GM12878 (cell line): ENCODE measurements around the gene TTC39A. TPM values are rescaled to one million over a fixed set of nuclear protein-coding genes. Genes with fewer than 3 reads are reported as not detected.

Experiments used
- ATAC-seq: fragments of 200-7000 bp; cut with Tn5 transposase; 3 replicates; pipeline ENCODE4 v1.9.1; 2020; ENCODE audit warnings: mild to moderate bottlenecking, moderate library complexity
- BruUV-seq: library from RNA; stranded (reverse); fragments of 400-500 nt; replicated peaks from 2 replicates; lab custom pipeline; 2021; lab: Mats Ljungman, UMichigan
- CTCF ChIA-PET: fragments of 300-600 bp; sonication (Branson Sonifier 250); formaldehyde crosslinking; extraction: SDS; loops from one replicate; lab custom pipeline; 2021; ENCODE audit warnings: inconsistent platforms; lab: Yijun Ruan, JAX
- POLR2A ChIA-PET: fragments of 350-600 bp; formaldehyde crosslinking; extraction: SDS; loops from one replicate; lab custom pipeline; 2021; ENCODE audit warnings: inconsistent platforms; lab: Charles Lee
- RAD21 ChIA-PET: fragments of 300-600 bp; sonication (Branson Sonifier 250); formaldehyde crosslinking; loops from one replicate; lab custom pipeline; 2023; ENCODE audit warnings: antibody characterized with exemption; ENCODE audit not compliant: unreplicated experiment; lab: Charles Lee
- SMC1A ChIA-PET: fragments of 300-600 bp; sonication (Branson Sonifier 250); formaldehyde crosslinking; loops from one replicate; lab custom pipeline; 2023; ENCODE audit not compliant: unreplicated experiment, uncharacterized antibody; lab: Charles Lee
- DNase-seq: peaks from one replicate; pipeline ENCODE4 v3.0.0-alpha.2; 2011; ENCODE audit warnings: low read depth, low spot score
- FAIRE-seq: peaks from 3 replicates; lab custom pipeline; 2011; peaks lifted over from hg19 to GRCh38; lab: Jason Lieb, UNC
- H2AFZ ChIP-seq: 2 replicates; pipeline ENCODE4 v1.6.0; 2011; ENCODE audit warnings: low read depth, low read length, control low read depth; ENCODE audit not compliant: control insufficient read depth
- H3K27ac ChIP-seq: 2 replicates; pipeline ENCODE4 v1.5.1; 2011; ENCODE audit warnings: control low read depth; ENCODE audit not compliant: control insufficient read depth, insufficient read depth
- H3K27me3 ChIP-seq, 2 experiments: replicated peaks in 1 of 2; 2 replicates each; pipeline versions ENCODE4 v1.6.0 to v1.6.1; 2011; ENCODE audit warnings: low read length in 1 of 2; ENCODE audit not compliant: control insufficient read depth in 2 of 2, insufficient read depth in 2 of 2
- H3K36me3 ChIP-seq, 2 experiments: 2 replicates each; pipeline ENCODE4 v1.5.1; 2011; ENCODE audit warnings: low read length in 1 of 2; ENCODE audit not compliant: control insufficient read depth in 2 of 2, insufficient read depth in 2 of 2
- H3K4me1 ChIP-seq: 2 replicates; pipeline ENCODE4 v1.6.1; 2011; ENCODE audit warnings: mild to moderate bottlenecking, low read length, moderate library complexity, mixed read lengths; ENCODE audit not compliant: control insufficient read depth, insufficient read depth
- H3K4me2 ChIP-seq: 2 replicates; pipeline ENCODE4 v1.6.0; 2011; ENCODE audit warnings: control low read depth; ENCODE audit not compliant: control insufficient read depth, insufficient read depth
- H3K4me3 ChIP-seq: fragments of 200-600 bp; sonication (generic); 2 replicates; pipeline ENCODE4 v1.5.1; 2016
- H3K79me2 ChIP-seq: 2 replicates; pipeline ENCODE4 v1.6.0; 2011; ENCODE audit warnings: low read length; ENCODE audit not compliant: control insufficient read depth, insufficient read depth
- H3K9ac ChIP-seq: 2 replicates; pipeline ENCODE4 v1.8.0; 2011; ENCODE audit warnings: low read length, control low read depth, mixed read lengths; ENCODE audit not compliant: control insufficient read depth, insufficient read depth
- H3K9me3 ChIP-seq: replicated peaks from 3 replicates; pipeline ENCODE4 v1.5.1; 2011; ENCODE audit warnings: mild to moderate bottlenecking, low read length; ENCODE audit not compliant: control insufficient read depth, insufficient read depth
- H4K20me1 ChIP-seq: 2 replicates; pipeline ENCODE4 v1.6.0; 2011; ENCODE audit not compliant: control insufficient read depth, insufficient read depth
- BACH1 ChIP-seq: fragments of 450-650 bp; IDR thresholded peaks from 2 replicates; pipeline ENCODE4 v1.6.1; 2017; ENCODE audit warnings: mild to moderate bottlenecking, borderline replicate concordance
- GABPA ChIP-seq: IDR thresholded peaks from 2 replicates; pipeline ENCODE4 v1.6.1; 2014; ENCODE audit warnings: antibody characterized with exemption, low read depth, mild to moderate bottlenecking, inconsistent platforms
- IKZF1 ChIP-seq: fragments of 450-650 bp; conservative IDR thresholded peaks from 2 replicates; pipeline ENCODE4 v1.6.1; 2017; ENCODE audit warnings: antibody characterized with exemption, mild to moderate bottlenecking
- IKZF2 ChIP-seq, 2 experiments: fragments of 450-650 bp; IDR thresholded peaks; 2 replicates each; pipeline ENCODE4 v1.6.1; 2017; ENCODE audit warnings: mild to moderate bottlenecking in 2 of 2, moderate library complexity in 2 of 2
- WGBS: methylation state at CpG from one replicate; pipeline ENCODE4 v1.1.6; 2016; ENCODE audit warnings: low lambda C conversion rate; ENCODE audit not compliant: insufficient replicate concordance, insufficient coverage; ENCODE audit errors: missing lambda C conversion rate; 5-methylcytosine and 5-hydroxymethylcytosine counted together
- in situ Hi-C: fragments of 300-500 bp; cut with MboI; formaldehyde crosslinking; loops from 9 replicates; pipeline ENCODE4 v1.14.3; 2018; ENCODE audit warnings: mixed read lengths
- intact Hi-C: fragments of 100-400 bp; cut with micrococcal nuclease; formaldehyde crosslinking; loops from one replicate; pipeline ENCODE4 v1.14.2; 2022; ENCODE audit not compliant: unreplicated experiment
- polyA plus RNA-seq, 11 experiments: library from polyadenylated mRNA; depleted of rRNA in 4 of 11; unstranded in 6 of 11; stranded (reverse) in 5 of 11; fragments of >200 nt; fragmentation: Nextera tagmentation in 4 of 11; fragmentation: Illumina TruSeq in 1 of 11; extraction: Ambion mirVana in 4 of 11; extraction: Trizol in 1 of 11; gene quantifications; 1 replicate in 1 of 11; 2 replicates in 10 of 11; pipeline versions ENCODE4 v1.2.1 to v1.2.3, GENCODE V29; 2011 to 2016; ENCODE audit warnings: inconsistent platforms in 2 of 11, missing spikeins in 2 of 11, low read depth in 1 of 11
- total RNA-seq, 4 experiments: library from RNA; depleted of rRNA in 3 of 4; stranded (reverse); fragments of >200 nt in 3 of 4; fragmentation: Illumina TruSeq in 1 of 4; extraction: Trizol in 1 of 4; gene quantifications; 2 replicates each; pipeline versions ENCODE4 v1.2.1 to v1.2.3, GENCODE V29; 2013 to 2021
- TF ChIP-seq, protein P1 (sequence below): fragments of 450-650 bp; IDR thresholded peaks from 2 replicates; pipeline ENCODE4 v1.6.1; 2017; ENCODE audit warnings: low read depth, mild to moderate bottlenecking, moderate library complexity

The TTC39A gene
- total and polyA plus RNA-seq, 10 of the 15 experiments (the other 5 are each of a cell fraction or from before 2014, with no cell fraction given) = 0.18 to 3.0 (median 1.2) TPM

DNA sequence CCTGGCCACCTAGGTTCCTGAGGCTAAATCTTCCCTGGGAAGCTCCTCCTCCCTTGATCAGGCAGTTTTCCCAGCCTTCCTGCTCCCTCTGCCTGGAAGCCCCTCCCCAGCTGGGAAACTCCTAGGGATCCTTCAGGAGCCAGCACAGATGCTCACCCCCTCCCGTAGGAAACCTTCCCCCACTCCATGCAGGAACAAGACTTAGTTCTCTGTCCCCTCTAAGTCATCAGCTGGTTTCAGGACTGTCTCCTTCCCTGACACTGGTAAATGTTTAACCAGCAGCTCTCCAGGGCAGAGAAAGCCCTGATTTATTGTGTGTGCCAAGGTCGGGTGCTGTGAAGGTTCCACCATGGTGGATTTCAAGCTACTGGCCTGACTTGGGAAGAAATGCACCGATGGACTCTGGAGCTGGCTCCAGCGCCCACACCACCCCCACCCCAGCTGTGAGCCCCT lies 25.0 kb downstream of the TTC39A start:
- H3K9me3 ChIP-seq = no peaks in the 10 kb centered on the region
- H2AFZ ChIP-seq = no peak overlapping the region
- TF ChIP-seq, protein P1, sequence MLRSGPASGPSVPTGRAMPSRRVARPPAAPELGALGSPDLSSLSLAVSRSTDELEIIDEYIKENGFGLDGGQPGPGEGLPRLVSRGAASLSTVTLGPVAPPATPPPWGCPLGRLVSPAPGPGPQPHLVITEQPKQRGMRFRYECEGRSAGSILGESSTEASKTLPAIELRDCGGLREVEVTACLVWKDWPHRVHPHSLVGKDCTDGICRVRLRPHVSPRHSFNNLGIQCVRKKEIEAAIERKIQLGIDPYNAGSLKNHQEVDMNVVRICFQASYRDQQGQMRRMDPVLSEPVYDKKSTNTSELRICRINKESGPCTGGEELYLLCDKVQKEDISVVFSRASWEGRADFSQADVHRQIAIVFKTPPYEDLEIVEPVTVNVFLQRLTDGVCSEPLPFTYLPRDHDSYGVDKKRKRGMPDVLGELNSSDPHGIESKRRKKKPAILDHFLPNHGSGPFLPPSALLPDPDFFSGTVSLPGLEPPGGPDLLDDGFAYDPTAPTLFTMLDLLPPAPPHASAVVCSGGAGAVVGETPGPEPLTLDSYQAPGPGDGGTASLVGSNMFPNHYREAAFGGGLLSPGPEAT = no peak
- TF ChIP-seq IKZF2 (IDR thresholded peaks at IDR 0.05) = peak; percentile 17 to 26; a peak in 1 of 4 replicates
- TF ChIP-seq IKZF1 = 0 out of 2 replicates have a peak, but pooled peaks have one; percentile 35
- no peak for TF ChIP-seq GABPA
- no peak for TF ChIP-seq BACH1
- no peak for DNase-seq
- no peak overlapping the region for H3K9ac ChIP-seq
- no peak overlapping the region for H3K27ac ChIP-seq
- ATAC-seq = peak; percentile 31
- no peaks in the 10 kb centered on the region for H3K36me3 ChIP-seq
- no peak overlapping the region for H3K4me3 ChIP-seq
- POLR2A ChIA-PET = interaction anchor here (0.7 to 0.9 kb wide), 2 partner anchors 9 to 37 kb away, joined by 3 to 5 read pairs; no protein-coding TSS in a partner anchor
- no peaks in the 10 kb centered on the region for H4K20me1 ChIP-seq
- H3K27me3 ChIP-seq = no peaks in the 10 kb centered on the region
- in situ Hi-C loops = no loop called here
- SMC1A ChIA-PET = interaction anchor here (0.6 to 1.7 kb wide), 11 partner anchors 9 to 432 kb away, joined by 3 to 5 read pairs (median 3); no protein-coding TSS in a partner anchor
- RAD21 ChIA-PET = interaction anchor here (0.7 to 1.2 kb wide), 6 partner anchors 12 to 229 kb away, joined by 3 to 4 read pairs (median 3); no protein-coding TSS in a partner anchor
- H3K4me2 ChIP-seq = no peak overlapping the region
- CTCF ChIA-PET = interaction anchor here (0.7 to 4.0 kb wide), 8 partner anchors 8 to 230 kb away, joined by 3 to 16 read pairs (median 4); no protein-coding TSS in a partner anchor
- FAIRE-seq = no peak
- BruUV-seq = no TSS peak
- H3K79me2 ChIP-seq = no peaks in the 10 kb centered on the region
- intact Hi-C loops = no loop called here
- 58% methylated on average over 4 of the region's 4 CpGs for WGBS
- peaks cover 42% of the 10 kb centered on the region for H3K4me1 ChIP-seq
